ENCODE measurements around the gene CA7.
"Not testable (repeated sequence)": the region's sequence is repeated elsewhere in the genome, so short reads cannot be mapped to it uniquely, and the experiment has no call there.

Gene CA7

GRCh38 chr16:66878067-66878466 lies 33.9 kb downstream of the CA7 start:
- peak; percentile 21 for DNase-seq

GRCh38 chr16:66880288-66881013 lies 36.2 kb downstream of the CA7 start, which contains the start of gene PDP2:
PDP2 (plus strand) TSS chr16:66880515; CDS start chr16:66884285, 3,770 bp downstream.
- DNase-seq, result no peak

DNA sequence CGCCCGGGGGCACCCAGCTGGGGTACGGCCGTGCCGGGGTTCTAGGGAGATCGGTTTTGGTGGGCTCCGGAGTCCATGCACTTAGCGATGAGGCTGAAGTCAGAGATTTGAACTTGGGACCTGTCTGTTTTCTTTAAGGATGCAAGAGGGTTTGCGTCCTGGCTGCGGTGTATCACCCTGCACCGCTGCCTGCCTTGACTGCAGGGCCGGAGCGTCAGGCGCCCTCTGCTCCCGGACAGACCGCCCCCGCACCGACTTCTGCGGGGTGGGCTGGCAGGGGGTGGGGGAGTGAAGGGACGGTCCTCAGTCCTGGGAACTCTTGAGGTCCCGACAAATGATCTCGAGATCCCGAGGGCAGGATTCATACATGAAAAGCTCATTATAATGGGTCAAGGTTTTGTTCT lies 36.8 kb downstream of the CA7 start:
- DNase-seq, result no peak

DNA sequence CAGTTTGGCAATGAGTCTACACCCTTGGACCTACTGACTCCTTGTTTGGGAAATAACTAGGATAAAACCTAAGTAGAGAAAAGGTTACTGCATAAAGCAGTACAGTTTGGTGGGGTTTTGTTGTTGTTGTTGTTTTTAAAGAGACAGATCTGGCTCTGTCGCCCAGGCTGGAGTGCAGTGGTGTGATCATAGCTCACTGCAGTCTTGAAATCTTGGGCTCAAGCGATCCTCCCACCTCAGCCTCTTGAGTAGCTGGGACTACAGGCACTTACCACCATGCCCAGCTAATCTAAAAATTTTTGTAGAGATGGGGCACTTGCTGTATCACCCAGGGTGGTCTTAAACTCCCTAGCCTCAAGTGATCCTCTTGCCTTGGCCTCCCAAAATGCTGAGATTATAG lies 37.3 kb downstream of the CA7 start:
- no peak for DNase-seq

DNA sequence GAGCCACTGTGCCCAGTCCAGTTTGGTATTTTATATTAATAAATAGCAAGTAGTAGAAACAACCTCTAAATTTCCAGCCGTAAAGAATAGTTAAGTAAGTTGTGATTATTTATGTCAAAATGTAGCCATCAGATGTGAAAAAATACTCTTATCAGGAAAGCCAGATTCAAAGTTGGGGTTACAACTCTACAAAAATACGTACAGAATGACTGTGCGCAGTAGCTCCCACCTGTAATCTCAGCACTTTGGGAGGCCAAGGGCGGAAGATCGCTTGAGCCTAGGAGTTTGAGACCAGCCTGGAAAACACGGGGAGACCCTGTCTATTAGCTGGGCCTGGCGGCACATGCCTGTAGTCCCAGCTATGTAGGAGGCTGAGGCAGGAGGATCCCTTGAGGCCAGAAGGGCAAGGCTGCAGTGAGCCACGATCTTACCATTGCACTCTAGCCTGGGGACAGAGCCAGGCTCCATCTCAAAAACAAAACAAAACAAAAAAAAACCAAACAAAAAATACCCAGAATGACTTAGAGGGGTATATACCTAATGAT lies 37.8 kb downstream of the CA7 start:
- no peak for DNase-seq

- no peak for DNase-seq
Observed at GRCh38 chr16:66882702-66883101, 38.5 kb downstream of the CA7 start.

- DNase-seq, result no peak
Observed at GRCh38 chr16:66885491-66885890, 41.3 kb downstream of the CA7 start.

DNA sequence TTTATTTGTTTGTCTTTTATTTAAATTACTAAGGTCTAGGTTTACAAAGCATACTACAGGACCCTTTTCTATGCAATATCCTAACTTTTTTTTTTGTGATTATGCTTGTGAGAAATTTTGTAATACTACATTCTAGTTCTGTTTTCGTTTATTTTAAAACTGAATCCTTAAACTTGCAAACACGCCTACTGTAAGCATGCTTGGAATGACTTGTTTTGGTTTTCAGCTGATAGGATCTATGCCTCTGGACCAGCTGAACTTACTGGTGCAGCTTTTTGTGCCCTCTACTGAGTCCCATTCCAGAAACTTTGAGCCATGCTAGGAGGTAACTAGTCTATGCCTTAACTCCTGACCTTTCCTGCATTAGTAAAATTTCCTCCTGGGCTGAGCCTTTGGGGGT lies 42.1 kb downstream of the CA7 start:
- DNase-seq, result no peak

DNA sequence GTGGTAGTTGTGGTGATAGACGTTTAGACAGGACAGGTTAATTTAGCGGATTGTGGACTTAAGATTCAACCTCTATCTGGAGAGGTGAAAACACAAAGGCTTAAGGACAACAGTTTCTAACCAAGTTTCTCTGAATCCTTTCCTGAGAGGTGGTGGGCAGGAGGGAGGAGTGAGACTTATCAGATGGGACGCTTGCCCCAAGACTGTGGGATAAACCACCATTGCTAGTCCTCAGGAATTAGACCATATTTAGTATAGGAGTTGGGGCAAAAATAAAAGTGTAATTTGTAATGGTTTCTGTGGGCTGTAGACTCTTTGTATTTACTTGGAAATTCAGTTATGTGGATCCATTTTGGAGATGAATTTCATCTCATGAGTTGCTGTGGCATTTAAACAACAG lies 42.7 kb downstream of the CA7 start:
- no peak for DNase-seq

DNA sequence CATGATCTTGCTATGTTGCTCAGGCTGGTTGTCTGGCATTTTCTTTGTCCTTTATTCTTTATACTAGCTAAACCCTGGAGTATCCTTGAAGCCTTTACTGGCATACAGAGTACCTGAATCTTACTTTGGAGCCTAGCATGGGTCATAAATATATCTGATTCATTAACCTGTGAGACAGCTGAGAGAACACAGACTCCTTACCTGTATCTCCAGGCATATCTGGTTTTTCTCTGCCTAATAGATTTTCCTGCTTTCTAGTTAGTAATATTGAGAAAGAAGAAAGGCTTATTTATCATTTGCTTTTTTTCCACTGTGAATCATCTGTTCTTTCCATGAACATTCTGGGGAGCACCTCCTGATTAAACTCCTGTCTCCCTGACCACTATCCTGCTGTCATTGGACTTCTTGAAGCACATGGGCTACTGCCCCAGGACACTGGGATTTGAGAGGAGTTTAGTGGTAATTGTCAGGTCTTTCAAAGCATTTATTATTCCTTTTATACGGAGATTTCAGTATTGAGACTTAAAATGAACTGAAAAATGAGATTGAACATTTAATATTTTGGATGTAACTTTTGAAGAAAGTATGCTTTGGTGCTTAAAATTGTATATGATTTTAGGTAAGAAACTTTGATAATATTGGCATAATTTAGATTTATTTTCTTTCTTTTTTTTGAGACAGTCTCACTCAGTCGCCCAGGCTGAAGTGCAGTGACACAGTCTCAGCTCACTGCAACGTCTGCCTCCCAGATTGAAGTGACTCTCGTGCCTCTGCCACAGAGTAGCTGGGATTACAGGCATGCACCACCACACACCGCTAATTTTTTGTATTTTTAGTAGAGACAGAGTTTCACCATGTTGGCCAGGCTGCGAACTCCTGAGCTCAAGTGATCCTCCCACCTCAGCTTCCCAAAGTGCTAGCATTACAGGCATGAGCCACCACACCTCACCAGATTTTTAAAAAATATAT lies 44.7 kb downstream of the CA7 start:
- no peak for DNase-seq

DNA sequence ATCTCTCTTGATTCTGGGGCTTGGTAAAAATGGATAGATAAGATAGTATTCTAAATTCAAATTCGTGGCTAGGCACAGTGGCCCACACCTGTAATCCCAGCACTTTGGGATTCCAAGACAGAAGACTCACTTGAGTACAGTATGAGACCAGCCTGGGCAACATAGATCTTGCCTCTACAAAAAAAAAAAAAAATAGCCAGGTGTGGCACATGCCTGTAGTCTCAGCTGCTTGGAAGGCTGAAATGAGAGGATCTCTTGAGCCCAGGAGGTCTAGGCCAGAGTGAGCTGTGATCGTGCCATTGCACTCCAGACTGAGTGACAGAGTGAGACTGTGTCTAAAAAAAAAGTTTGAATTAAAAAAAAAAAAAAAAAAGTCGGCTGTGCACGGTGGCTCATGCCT lies 45.4 kb downstream of the CA7 start:
- no peak for DNase-seq

DNA sequence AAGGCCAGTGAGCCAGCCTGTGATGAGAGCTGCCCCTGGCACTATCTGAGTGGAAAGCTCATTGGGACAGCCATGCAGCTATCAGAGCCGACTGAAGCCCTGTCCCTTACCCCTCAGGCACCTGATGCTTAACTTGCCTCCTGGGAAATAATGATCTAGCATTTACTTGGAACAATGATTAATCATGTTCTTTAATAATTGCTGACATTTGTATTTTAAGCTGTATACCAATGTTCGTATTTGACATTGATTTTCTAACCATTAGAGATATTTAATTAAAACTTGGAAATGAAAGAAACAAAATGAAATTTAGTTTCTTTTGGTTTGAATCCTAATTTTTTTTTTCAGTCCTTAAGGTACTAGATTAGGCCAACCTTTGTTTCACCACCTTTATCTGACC lies 46.6 kb downstream of the CA7 start:
- DNase-seq, result no peak

DNA sequence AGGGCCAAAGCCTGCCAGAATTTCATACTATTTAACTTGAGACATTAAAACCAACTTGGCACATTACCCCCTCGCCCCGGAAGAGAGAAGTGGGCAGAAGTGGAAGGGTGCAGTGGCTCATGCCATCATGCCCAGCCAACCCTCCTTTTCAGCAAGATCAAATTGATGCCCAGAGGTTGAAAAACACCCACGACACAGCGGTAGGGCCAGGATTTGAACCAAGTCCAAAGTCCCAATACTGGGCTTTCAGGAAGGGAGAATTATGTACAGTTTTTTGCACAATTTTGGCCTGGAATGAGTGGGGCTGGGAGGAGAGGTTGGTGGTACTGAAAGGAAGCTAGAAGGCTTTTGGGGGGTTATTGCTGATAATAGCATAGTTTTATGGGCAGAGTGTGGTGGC lies 47.1 kb downstream of the CA7 start:
- DNase-seq, result no peak

GRCh38 chr16:66891797-66892196 lies 47.6 kb downstream of the CA7 start:
- DNase-seq, result no peak

DNA sequence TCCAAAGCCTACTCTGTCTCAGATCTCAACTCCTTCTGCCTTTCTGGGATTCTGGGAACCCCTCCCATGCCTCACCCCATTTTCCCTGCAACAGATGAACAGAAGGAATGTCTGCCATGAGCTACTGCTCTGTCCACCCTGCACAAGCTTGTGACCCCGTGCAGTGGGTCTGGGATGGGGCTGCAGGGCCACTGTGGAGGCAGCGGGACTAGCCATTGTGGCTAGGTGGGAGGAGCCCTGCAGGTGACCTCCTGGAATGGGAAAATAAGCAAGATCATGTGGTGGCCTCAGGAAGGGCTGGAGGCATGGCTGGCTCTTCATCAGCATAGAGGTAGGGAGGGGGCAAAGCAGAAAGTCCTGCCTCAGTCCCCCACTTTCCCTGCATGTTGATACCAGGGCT lies 49.8 kb downstream of the CA7 start:
- DNase-seq, result no peak

DNA sequence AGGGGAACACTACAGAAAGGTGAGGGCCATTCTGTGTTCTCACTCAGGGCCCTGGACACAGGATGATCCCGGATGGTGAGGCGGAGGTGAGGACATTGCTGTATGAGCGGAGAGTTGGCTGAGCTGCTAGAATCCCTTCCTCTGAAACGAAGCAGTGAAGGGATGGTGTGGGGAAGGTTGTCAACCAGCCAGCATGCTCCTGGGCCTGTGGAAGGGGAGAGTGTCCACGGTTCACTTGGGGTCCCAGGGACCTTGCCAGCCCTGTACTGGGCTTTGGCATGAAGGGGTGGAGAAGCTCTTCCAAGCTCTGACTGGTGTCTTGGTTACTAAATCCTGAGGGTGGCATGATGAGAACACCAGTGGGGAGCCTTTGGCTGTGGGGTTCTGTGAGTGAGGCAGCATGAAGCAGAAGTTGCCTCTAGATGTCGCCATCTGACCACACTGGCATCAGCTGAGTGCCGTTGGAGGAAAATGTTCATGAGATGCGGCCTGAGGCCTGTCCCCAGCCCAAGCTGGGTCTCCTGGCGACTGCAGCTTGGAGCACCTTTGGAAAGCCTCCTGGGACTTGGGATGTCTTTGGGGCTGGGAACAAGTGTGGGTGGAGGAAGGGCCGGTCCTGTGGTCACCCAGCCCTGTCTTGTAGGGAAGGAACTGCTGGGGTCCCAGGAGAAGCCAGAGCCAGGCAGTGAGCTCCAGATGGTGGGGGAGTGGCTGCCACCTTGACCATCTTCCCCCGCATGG lies 50.9 kb downstream of the CA7 start:
- no peak for DNase-seq

- no peak for DNase-seq
Observed at GRCh38 chr16:66895689-66895979, 51.4 kb downstream of the CA7 start.

GRCh38 chr16:66895999-66896398 lies 51.8 kb downstream of the CA7 start:
- no peak for DNase-seq

DNA sequence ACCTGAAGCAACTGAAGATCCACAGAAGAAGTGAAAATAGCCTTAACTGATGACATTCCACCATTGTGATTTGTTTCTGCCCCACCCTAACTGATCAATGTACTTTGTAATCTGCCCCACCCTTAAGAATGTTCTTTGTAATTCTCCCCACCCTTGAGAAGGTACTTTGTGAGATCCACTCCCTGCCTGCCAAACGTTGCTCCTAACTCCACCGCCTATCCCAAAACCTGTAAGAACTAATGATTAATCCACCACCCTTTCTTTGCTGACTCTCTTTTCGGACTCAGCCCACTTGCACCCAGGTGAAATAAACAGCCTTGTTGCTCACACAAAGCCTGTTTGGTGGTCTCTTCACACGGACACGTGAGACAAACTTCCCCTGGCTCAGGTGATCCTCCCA lies 52.5 kb downstream of the CA7 start:
- not testable (repeated sequence) for DNase-seq

GRCh38 chr16:66898207-66898606 lies 54.0 kb downstream of the CA7 start:
- no peak for DNase-seq

- DNase-seq, result no peak
Observed at GRCh38 chr16:66898933-66899309, 54.7 kb downstream of the CA7 start.

- no peak for DNase-seq
Observed at GRCh38 chr16:66899310-66899944, 55.2 kb downstream of the CA7 start.

Measured in SIG-M5 (cell line).